GM21381 (cell line): Measurements from ENCODE around the gene SLIRP.
A peak's percentile ranks its signal among the peaks of the same experiment; 100 is the strongest.
"Not testable (repeated sequence)": the region's sequence is repeated elsewhere in the genome, so short reads cannot be mapped to it uniquely, and the experiment has no call there.

ENCODE experiments used
- ATAC-seq: cut with Tn5 transposase; IDR thresholded peaks from one replicate; pipeline ENCODE4 v1.9.1; 2021; ENCODE audit warnings: mild to moderate bottlenecking, moderate library complexity; ENCODE audit not compliant: unreplicated experiment

The SLIRP gene

GRCh38 chr14:77738559-77739250 is 30.8 kb downstream of the SLIRP start:
- peak; percentile 92 for ATAC-seq

GRCh38 chr14:77741438-77741837 is 33.5 kb downstream of the SLIRP start:
- ATAC-seq: no peak

- no peak for ATAC-seq
Measured at GRCh38 chr14:77746064-77746702, 38.3 kb downstream of the SLIRP start.

- not testable (repeated sequence) for ATAC-seq
Measured at GRCh38 chr14:77747425-77747824, 39.5 kb downstream of the SLIRP start.

GRCh38 chr14:77752266-77752665 is 44.4 kb downstream of the SLIRP start:
- ATAC-seq: no peak

- ATAC-seq: no peak
Measured at GRCh38 chr14:77752799-77753516, 45.1 kb downstream of the SLIRP start.

GRCh38 chr14:77760381-77761204 is 52.7 kb downstream of the SLIRP start, which contains the start of gene SNW1:
SNW1 (minus strand) TSS chr14:77761156; CDS start chr14:77761127, 29 bp downstream.
- peak; percentile 95 for ATAC-seq

GRCh38 chr14:77761205-77761931 is 53.5 kb downstream of the SLIRP start:
- peak; percentile 21 for ATAC-seq

GRCh38 chr14:77763316-77763715 is 55.4 kb downstream of the SLIRP start:
- no peak for ATAC-seq

- no peak for ATAC-seq
Measured at GRCh38 chr14:77763978-77764377, 56.1 kb downstream of the SLIRP start.
